T47D (cell line): ENCODE results near the gene SIAH2.
A peak's percentile ranks its signal among the peaks of the same experiment; 100 is the strongest.

Experiments
- DNase-seq, 2 experiments: peaks; one replicate each; pipeline versions ENCODE4 v3.0.0 to v3.0.0-alpha.2; 2011 to 2012; ENCODE audit warnings: low read depth in 1 of 2, low spot score in 1 of 2
- JUND ChIP-seq: IDR thresholded peaks from 2 replicates; pipeline ENCODE4 v1.6.1; 2012; ENCODE audit warnings: low read depth
- in situ Hi-C: cut with HindIII; loops from 2 replicates; pipeline ENCODE4 v1.10.0; 2016; ENCODE audit warnings: low sequenced_read_pairs, low pct_unique_long_range_greater_than_20kb

SIAH2 gene

GRCh38 chr3:150742679-150743078, 20.3 kb downstream of the SIAH2 start:
- DNase-seq, result no peak
- TF ChIP-seq JUND, result no peak
- in situ Hi-C loops, result no loop called here

GRCh38 chr3:150742141-150742523, 20.8 kb downstream of the SIAH2 start:
- in situ Hi-C loops, result no loop called here
- TF ChIP-seq JUND, result no peak
- DNase-seq, result no peak

GRCh38 chr3:150741497-150742140, 21.4 kb downstream of the SIAH2 start:
- TF ChIP-seq JUND, result no peak
- in situ Hi-C loops, result no loop called here
- DNase-seq, result no peak

GRCh38 chr3:150740733-150741496, 22.1 kb downstream of the SIAH2 start:
- in situ Hi-C loops, result no loop called here

GRCh38 chr3:150739877-150740645, 22.9 kb downstream of the SIAH2 start:
- in situ Hi-C loops, result no loop called here
- TF ChIP-seq JUND, result no peak
- DNase-seq, result no peak

More at GRCh38 chr3:150740733-150741496, 22.1 kb downstream of the SIAH2 start:
- no peak for TF ChIP-seq JUND
- no peak for DNase-seq

- in situ Hi-C loops, result no loop called here
- TF ChIP-seq JUND, result no peak
- DNase-seq, result no peak
Observed at GRCh38 chr3:150739200-150739863, 23.6 kb downstream of the SIAH2 start.

- DNase-seq, result no peak
- in situ Hi-C loops, result no loop called here
- no peak for TF ChIP-seq JUND
Observed at GRCh38 chr3:150738688-150739087, 24.3 kb downstream of the SIAH2 start.

GRCh38 chr3:150737874-150738679, 24.9 kb downstream of the SIAH2 start:
- in situ Hi-C loops, result no loop called here

GRCh38 chr3:150736903-150737832, 25.8 kb downstream of the SIAH2 start:
- peak in 1 of 2 experiments; percentile 83 for DNase-seq
- TF ChIP-seq JUND, result peak; percentile 45; the same call in 1 of the 2 replicates
- in situ Hi-C loops, result no loop called here

More at GRCh38 chr3:150737874-150738679, 24.9 kb downstream of the SIAH2 start:
- TF ChIP-seq JUND, result no peak
- peak in 1 of 2 experiments; percentile 63 for DNase-seq

- DNase-seq, result peak in 1 of 2 experiments; percentile 72
- no peak for TF ChIP-seq JUND
- in situ Hi-C loops, result no loop called here
Observed at GRCh38 chr3:150736316-150736719, 26.7 kb downstream of the SIAH2 start.

GRCh38 chr3:150734795-150735119, 28.2 kb downstream of the SIAH2 start:
- in situ Hi-C loops, result no loop called here
- TF ChIP-seq JUND, result no peak
- DNase-seq, result no peak
